Measurements from ENCODE around the gene MEGF6. TPM values are rescaled to one million over a fixed set of nuclear protein-coding genes. Genes with fewer than 3 reads are reported as not detected.

The MEGF6 gene
- total RNA-seq, 1 donor, result 85.4 TPM

DNA sequence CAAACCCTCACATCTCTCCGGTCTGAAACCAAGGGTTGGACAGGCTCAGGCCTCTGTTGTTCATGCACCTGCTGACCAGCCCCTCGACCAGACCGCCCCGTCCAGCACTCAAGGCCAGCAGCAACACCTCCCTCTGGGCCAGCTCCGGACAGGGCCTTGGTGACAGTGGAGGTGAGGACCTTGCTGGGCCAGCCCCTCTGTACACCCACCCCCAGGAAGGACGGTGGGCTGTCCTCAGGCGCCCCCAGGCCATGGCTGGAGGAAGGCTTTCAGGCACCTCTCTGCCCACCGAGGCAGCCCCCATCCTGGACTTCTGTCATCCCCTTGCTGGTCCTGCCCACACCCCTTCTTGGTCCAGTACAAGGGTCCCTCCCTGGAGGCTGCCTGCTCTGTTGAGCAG lies 48.6 kb downstream of the MEGF6 start:
- TF ChIP-seq, protein P1, sequence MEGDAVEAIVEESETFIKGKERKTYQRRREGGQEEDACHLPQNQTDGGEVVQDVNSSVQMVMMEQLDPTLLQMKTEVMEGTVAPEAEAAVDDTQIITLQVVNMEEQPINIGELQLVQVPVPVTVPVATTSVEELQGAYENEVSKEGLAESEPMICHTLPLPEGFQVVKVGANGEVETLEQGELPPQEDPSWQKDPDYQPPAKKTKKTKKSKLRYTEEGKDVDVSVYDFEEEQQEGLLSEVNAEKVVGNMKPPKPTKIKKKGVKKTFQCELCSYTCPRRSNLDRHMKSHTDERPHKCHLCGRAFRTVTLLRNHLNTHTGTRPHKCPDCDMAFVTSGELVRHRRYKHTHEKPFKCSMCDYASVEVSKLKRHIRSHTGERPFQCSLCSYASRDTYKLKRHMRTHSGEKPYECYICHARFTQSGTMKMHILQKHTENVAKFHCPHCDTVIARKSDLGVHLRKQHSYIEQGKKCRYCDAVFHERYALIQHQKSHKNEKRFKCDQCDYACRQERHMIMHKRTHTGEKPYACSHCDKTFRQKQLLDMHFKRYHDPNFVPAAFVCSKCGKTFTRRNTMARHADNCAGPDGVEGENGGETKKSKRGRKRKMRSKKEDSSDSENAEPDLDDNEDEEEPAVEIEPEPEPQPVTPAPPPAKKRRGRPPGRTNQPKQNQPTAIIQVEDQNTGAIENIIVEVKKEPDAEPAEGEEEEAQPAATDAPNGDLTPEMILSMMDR (IDR thresholded peaks at IDR 0.05; ENCODE audit: extremely low read depth, low read depth, low read length), result no peak
- Histone ChIP-seq H3K4me2 (ENCODE audit: insufficient read depth, low read length) (no peak overlapping the region), H2AFZ (ENCODE audit: low read length) (no peak overlapping the region), H3K4me3 (ENCODE audit: insufficient read depth, low read length) (no peak overlapping the region), H4K20me1 (ENCODE audit: insufficient read depth, low read length) (no peaks in the 10 kb centered on the region), H3K79me2 (ENCODE audit: insufficient read depth, low read length) (no peaks in the 10 kb centered on the region), H3K4me1 (ENCODE audit: insufficient read depth, low read length) (no peaks in the 10 kb centered on the region), H3K27me3 (ENCODE audit: insufficient read depth, low read length) (no peaks in the 10 kb centered on the region), H3K27ac (ENCODE audit: low read depth, low read length) (no peak overlapping the region), H3K36me3 (ENCODE audit: insufficient read depth, low read length) (no peaks in the 10 kb centered on the region), H3K9me3 (ENCODE audit: low read depth, low read length) (peaks cover 4% of the 10 kb centered on the region)
- DNase-seq (ENCODE audit: insufficient read length, low spot score, missing footprints), result no peak

DNA sequence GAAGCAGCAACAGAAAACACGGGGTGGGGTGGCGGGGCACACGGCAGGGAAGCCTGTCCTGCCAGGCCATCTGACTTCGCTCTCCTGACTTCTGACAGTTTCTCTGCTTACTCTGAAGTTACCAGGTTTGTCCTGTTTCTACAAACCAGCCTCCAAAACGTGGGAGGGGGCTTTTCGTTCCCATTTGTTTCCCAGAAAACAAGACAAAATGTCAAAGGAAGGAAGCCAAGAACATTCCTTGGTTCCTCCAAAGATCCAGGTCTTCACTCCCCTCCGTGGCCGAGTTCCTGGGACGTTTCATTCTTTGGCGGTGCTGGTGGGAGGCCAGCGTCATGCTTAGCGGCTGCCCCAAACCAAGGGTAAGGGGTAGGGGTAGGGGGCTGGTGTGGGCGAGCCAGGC lies 49.6 kb downstream of the MEGF6 start:
- no peak overlapping the region for H3K4me3 ChIP-seq (ENCODE audit: insufficient read depth, low read length)
- TF ChIP-seq, protein P1 (IDR thresholded peaks at IDR 0.05; ENCODE audit: extremely low read depth, low read depth, low read length), result no peak
- H2AFZ ChIP-seq (ENCODE audit: low read length), result no peak overlapping the region
- H3K9me3 ChIP-seq (ENCODE audit: low read depth, low read length), result peaks cover 4% of the 10 kb centered on the region
- no peak overlapping the region for H3K4me2 ChIP-seq (ENCODE audit: insufficient read depth, low read length)
- no peaks in the 10 kb centered on the region for H3K27me3 ChIP-seq (ENCODE audit: insufficient read depth, low read length)
- H3K36me3 ChIP-seq (ENCODE audit: insufficient read depth, low read length), result no peaks in the 10 kb centered on the region
- no peaks in the 10 kb centered on the region for H4K20me1 ChIP-seq (ENCODE audit: insufficient read depth, low read length)
- H3K27ac ChIP-seq (ENCODE audit: low read depth, low read length), result no peak overlapping the region
- H3K79me2 ChIP-seq (ENCODE audit: insufficient read depth, low read length), result no peaks in the 10 kb centered on the region
- no peak for DNase-seq (ENCODE audit: insufficient read length, low spot score, missing footprints)
- H3K4me1 ChIP-seq (ENCODE audit: insufficient read depth, low read length), result no peaks in the 10 kb centered on the region

DNA sequence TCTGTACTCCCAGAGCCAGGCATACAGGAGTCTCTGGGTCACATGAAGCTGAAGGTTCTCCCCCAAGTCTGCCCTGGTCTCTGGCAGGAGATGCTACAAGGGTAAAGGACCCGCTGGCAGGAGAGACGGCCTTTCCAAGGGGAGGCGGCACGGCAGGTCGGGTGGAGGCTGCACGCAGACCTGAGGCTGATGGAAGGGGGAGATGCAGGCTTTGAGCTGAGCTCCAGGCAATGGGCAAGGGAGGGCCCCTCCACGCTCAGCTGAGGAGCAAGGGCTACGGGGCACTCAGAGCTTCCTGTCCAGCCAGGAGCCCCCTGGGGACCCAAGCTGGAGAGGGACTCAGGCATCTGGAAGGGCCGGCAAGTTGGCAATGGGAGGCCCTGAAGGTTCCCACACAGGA lies 50.3 kb downstream of the MEGF6 start:
- TF ChIP-seq, protein P1 (IDR thresholded peaks at IDR 0.05; ENCODE audit: extremely low read depth, low read depth, low read length), result no peak
- no peaks in the 10 kb centered on the region for H4K20me1 ChIP-seq (ENCODE audit: insufficient read depth, low read length)
- no peaks in the 10 kb centered on the region for H3K79me2 ChIP-seq (ENCODE audit: insufficient read depth, low read length)
- no peak overlapping the region for H3K4me3 ChIP-seq (ENCODE audit: insufficient read depth, low read length)
- no peaks in the 10 kb centered on the region for H3K27me3 ChIP-seq (ENCODE audit: insufficient read depth, low read length)
- H3K9me3 ChIP-seq (ENCODE audit: low read depth, low read length), result peaks cover 4% of the 10 kb centered on the region
- H3K36me3 ChIP-seq (ENCODE audit: insufficient read depth, low read length), result no peaks in the 10 kb centered on the region
- no peak overlapping the region for H2AFZ ChIP-seq (ENCODE audit: low read length)
- H3K4me2 ChIP-seq (ENCODE audit: insufficient read depth, low read length), result no peak overlapping the region
- no peak overlapping the region for H3K27ac ChIP-seq (ENCODE audit: low read depth, low read length)
- no peaks in the 10 kb centered on the region for H3K4me1 ChIP-seq (ENCODE audit: insufficient read depth, low read length)
- DNase-seq (ENCODE audit: insufficient read length, low spot score, missing footprints), result no peak

DNA sequence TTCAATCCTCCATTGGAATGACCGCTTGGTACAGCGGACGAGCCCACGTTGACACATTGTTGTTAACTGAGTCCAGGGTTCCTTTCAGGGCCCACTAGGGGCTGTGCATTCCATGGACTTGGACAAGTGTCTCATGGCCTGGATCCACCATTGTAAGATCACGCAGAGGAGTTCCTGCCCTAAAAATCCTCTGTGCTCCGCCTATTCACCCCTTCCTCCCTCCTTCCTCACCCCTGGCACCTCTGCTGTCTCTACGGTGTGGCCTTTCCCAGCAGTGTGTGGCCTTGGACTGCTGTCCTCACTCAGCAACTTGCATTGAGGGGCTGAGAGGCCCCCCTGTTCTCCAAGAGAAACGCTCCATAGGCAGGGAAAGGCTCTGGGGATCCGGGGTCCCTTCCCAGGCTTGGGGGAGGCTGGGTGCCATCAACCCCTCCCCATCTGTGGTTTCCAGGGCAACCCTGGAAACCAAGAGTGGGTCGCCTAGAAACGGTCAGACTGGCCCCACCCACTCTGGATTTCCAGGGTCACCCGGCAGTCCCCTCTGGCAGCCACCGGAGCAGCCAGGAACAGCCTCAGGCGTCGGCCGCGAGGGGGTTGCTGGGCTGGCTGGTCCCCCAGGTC lies 50.9 kb downstream of the MEGF6 start:
- H3K36me3 ChIP-seq (ENCODE audit: insufficient read depth, low read length), result no peaks in the 10 kb centered on the region
- TF ChIP-seq, protein P1 (IDR thresholded peaks at IDR 0.05; ENCODE audit: extremely low read depth, low read depth, low read length), result no peak
- no peak for DNase-seq (ENCODE audit: insufficient read length, low spot score, missing footprints)
- H3K27me3 ChIP-seq (ENCODE audit: insufficient read depth, low read length), result no peaks in the 10 kb centered on the region
- H2AFZ ChIP-seq (ENCODE audit: low read length), result no peak overlapping the region
- H4K20me1 ChIP-seq (ENCODE audit: insufficient read depth, low read length), result no peaks in the 10 kb centered on the region
- H3K4me1 ChIP-seq (ENCODE audit: insufficient read depth, low read length), result no peaks in the 10 kb centered on the region
- H3K9me3 ChIP-seq (ENCODE audit: low read depth, low read length), result peaks cover 4% of the 10 kb centered on the region
- H3K4me2 ChIP-seq (ENCODE audit: insufficient read depth, low read length), result no peak overlapping the region
- no peaks in the 10 kb centered on the region for H3K79me2 ChIP-seq (ENCODE audit: insufficient read depth, low read length)
- no peak overlapping the region for H3K4me3 ChIP-seq (ENCODE audit: insufficient read depth, low read length)
- H3K27ac ChIP-seq (ENCODE audit: low read depth, low read length), result no peak overlapping the region
